Measurements from ENCODE around the gene NAIF1. TPM values are rescaled to one million over a fixed set of nuclear protein-coding genes. Genes with fewer than 3 reads are reported as not detected.

Gene NAIF1
- total and polyA plus RNA-seq, 10 of the 15 experiments (the other 5 are each of a cell fraction or from before 2014, with no cell fraction given): 2.4 to 14.2 (median 7.1) TPM

DNA sequence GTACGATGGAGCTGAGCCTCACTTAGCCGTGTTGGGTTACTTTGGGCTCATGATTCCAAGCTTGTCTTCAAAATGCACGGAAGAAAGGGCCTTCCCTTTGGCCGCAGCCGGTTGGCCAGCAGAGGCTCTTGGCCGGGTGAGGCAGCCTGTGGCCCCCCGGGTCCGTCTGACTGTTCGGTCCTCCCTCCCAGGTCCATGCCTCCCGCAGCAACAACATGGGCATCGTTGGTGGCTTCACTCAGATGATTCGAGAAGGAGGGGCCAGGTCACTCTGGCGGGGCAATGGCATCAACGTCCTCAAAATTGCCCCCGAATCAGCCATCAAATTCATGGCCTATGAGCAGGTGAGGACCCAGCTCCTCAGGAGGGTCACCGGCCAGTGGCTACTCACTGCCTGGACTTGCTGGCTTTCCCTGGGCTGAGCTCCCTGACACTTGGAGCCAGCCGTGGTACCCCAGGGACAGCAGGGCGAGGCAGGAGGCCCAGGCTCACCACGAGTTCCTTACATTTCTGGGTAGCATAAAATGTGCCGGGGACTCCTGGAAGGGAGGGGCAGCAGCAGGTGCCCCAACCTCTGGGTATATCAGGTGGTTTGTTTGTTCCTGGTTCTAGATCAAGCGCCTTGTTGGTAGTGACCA is 38.5 kb upstream of the NAIF1 start (continued):
- TF ChIP-seq POU2F2 (IDR thresholded peaks at IDR 0.05; ENCODE audit: borderline replicate concordance, low read depth, low read length): no peak
- no peak for TF ChIP-seq NFYB (IDR thresholded peaks at IDR 0.05; ENCODE audit: insufficient read depth, low read depth, low read length)
- no peak for TF ChIP-seq CREM (IDR thresholded peaks at IDR 0.05; ENCODE audit: low read depth)
- no peak for TF ChIP-seq EP300 (IDR thresholded peaks at IDR 0.05; ENCODE audit: borderline replicate concordance in 1 of 2, control insufficient read depth in 1 of 2, low read depth in 2 of 2, low read length in 2 of 2)
- no peak for TF ChIP-seq RELA (IDR thresholded peaks at IDR 0.05; ENCODE audit: borderline replicate concordance, partially characterized antibody)
- TF ChIP-seq, protein P1, sequence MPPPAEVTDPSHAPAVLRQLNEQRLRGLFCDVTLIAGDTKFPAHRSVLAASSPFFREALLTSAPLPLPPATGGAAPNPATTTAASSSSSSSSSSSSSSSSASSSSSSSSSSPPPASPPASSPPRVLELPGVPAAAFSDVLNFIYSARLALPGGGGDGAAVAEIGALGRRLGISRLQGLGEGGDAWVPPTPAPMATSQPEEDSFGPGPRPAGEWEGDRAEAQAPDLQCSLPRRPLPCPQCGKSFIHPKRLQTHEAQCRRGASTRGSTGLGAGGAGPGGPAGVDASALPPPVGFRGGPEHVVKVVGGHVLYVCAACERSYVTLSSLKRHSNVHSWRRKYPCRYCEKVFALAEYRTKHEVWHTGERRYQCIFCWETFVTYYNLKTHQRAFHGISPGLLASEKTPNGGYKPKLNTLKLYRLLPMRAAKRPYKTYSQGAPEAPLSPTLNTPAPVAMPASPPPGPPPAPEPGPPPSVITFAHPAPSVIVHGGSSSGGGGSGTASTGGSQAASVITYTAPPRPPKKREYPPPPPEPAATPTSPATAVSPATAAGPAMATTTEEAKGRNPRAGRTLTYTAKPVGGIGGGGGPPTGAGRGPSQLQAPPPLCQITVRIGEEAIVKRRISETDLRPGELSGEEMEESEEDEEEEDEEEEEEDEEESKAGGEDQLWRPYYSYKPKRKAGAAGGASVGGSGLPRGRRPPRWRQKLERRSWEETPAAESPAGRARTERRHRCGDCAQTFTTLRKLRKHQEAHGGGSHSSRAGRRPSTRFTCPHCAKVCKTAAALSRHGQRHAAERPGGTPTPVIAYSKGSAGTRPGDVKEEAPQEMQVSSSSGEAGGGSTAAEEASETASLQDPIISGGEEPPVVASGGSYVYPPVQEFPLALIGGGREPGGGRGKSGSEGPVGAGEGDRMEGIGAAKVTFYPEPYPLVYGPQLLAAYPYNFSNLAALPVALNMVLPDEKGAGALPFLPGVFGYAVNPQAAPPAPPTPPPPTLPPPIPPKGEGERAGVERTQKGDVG (CRISPR knock-in tag; IDR thresholded peaks at IDR 0.05): no peak
- TF ChIP-seq MYB (IDR thresholded peaks at IDR 0.05; ENCODE audit: borderline replicate concordance, low read depth, low read length): no peak
- TF ChIP-seq ZNF384 (IDR thresholded peaks at IDR 0.05; ENCODE audit: borderline replicate concordance, low read depth, low read length): no peak

- FAIRE-seq: no peak
- no peaks in the 10 kb centered on the region for H3K9me3 ChIP-seq (replicated peaks; ENCODE audit: control insufficient read depth, insufficient read depth, low read length)
- DNase-seq (ENCODE audit: low read depth, low spot score): no peak
- no TSS peak for BruUV-seq (replicated peaks)
- POLR2A ChIA-PET: no interaction called here
- no peaks in the 10 kb centered on the region; the same call in 1 of the 2 replicates for H3K79me2 ChIP-seq (ENCODE audit: control insufficient read depth, insufficient read depth, low read length)
- ATAC-seq: no peak
- WGBS (ENCODE audit: insufficient coverage, insufficient replicate concordance, low lambda C conversion rate, missing lambda C conversion rate): 79% methylated on average over 6 of the region's 6 CpGs
- no peak overlapping the region for H3K9ac ChIP-seq (ENCODE audit: control insufficient read depth, insufficient read depth, low read length)
- TF ChIP-seq RBBP5 (conservative IDR thresholded peaks at IDR 0.05): no peak
- no peak for TF ChIP-seq ZNF24 (IDR thresholded peaks at IDR 0.05)
- TF ChIP-seq POLR2A (IDR thresholded peaks at IDR 0.05; ENCODE audit: low read depth, low read length): peak; percentile 39
- H3K4me1 ChIP-seq (ENCODE audit: control insufficient read depth, insufficient read depth, low read length): no peaks in the 10 kb centered on the region
- H3K4me2 ChIP-seq (ENCODE audit: control insufficient read depth, insufficient read depth): no peak overlapping the region
- no peaks in the 10 kb centered on the region for H3K27me3 ChIP-seq (replicated peaks in 1 of 2; ENCODE audit: control insufficient read depth in 2 of 2, insufficient read depth in 2 of 2, low read length in 1 of 2)
- RAD21 ChIA-PET (ENCODE audit: unreplicated experiment): no interaction called here
- no peak overlapping the region for H3K27ac ChIP-seq (ENCODE audit: control insufficient read depth, insufficient read depth)
- CTCF ChIA-PET: interaction anchor here (1.1 kb wide), 2 partner anchors 12 to 21 kb away, joined by 3 to 4 read pairs; no protein-coding TSS in a partner anchor
- SMC1A ChIA-PET (ENCODE audit: uncharacterized antibody, unreplicated experiment): interaction anchor here (1.7 kb wide), 1 partner anchor 12 kb away, joined by 3 read pairs; no protein-coding TSS in a partner anchor
- H3K36me3 ChIP-seq (ENCODE audit: control insufficient read depth in 2 of 2, insufficient read depth in 2 of 2, low read length in 1 of 2): peaks cover 23 to 52% of the 10 kb centered on the region in 2 experiments
- no peak overlapping the region for H2AFZ ChIP-seq (ENCODE audit: control insufficient read depth, low read depth, low read length)
- no peak overlapping the region for H3K4me3 ChIP-seq
- no peaks in the 10 kb centered on the region for H4K20me1 ChIP-seq (ENCODE audit: control insufficient read depth, insufficient read depth)
- in situ Hi-C loops (cut with MboI) (no loop called here), intact Hi-C loops (cut with micrococcal nuclease; ENCODE audit: unreplicated experiment) (no loop called here)
These were observed 37.1 kb upstream of the NAIF1 start for GRCh38 chr9:128104171-128104618.
